Glomerular endothelial cell (primary cell): ENCODE measurements around the gene DBNDD2. TPM values are rescaled to one million over a fixed set of nuclear protein-coding genes. Genes with fewer than 3 reads are reported as not detected.

ENCODE experiments used
- DNase-seq: peaks from one replicate; pipeline ENCODE4 v3.0.0-alpha.2; 2011; ENCODE audit warnings: low read depth, low spot score; ENCODE audit errors: extremely low read depth
- total RNA-seq: library from RNA; depleted of rRNA; stranded (reverse); fragments of >200 nt; gene quantifications from 2 replicates; pipeline ENCODE4 v1.2.3, GENCODE V29; 2015

DBNDD2 gene
- total RNA-seq, 1 donor from 2014 or later: 25.0 TPM

DNA sequence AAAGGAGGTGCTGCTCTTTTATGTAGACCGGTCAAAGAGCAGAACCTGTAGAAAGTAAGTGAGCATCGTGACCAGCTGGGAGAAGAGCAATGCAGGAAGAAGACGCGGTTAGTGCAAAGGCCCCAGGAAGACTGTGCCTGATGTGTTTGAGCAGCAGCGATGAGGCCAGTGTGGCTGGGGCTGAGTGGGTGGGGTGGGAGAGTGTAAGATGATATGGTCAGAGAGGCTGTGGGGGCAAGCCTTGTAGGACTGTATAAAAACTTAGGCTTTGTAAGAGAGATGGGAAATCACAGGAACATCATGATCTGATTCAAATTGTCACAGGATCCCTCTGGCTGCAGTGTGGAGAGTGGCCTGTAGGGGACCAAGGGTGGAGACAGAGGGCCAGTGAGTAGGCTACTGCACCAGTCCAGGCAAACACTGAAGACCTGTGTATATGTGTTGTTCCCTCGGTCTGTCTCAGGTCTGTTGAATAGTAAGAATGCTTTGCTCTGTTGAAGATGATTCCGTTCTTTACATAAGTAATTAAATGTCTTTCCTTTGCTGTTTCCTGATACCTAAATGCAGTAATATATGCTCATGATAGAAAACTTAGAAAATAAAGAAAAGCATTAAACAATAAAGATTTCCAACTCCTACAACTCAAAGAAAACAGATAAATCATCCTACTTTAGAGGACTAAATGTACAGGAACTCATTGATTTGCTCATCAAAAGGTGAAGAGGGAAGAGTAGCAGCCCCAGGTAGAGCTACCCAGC, 37.9 kb downstream of the DBNDD2 start:
- DNase-seq: no peak

DNA sequence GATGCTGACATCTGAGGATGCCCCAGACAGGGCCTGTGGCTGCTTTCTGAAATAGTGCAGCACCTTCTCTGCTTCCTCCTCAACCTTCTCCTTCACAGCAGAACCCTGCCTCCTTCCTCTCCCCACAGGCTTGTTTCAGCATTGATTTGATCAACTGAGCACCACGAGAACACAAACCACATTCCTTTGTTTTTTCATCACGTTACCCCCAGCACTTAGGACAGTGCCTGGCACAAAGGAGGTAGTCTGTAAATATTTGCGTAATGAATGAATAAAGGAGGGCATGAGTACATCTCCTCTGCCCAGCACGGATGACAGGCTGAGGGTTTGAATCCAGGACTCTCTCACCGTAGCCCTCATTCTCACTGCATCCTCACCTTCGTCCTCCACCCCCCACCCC, 40.2 kb downstream of the DBNDD2 start:
- no peak for DNase-seq

DNA sequence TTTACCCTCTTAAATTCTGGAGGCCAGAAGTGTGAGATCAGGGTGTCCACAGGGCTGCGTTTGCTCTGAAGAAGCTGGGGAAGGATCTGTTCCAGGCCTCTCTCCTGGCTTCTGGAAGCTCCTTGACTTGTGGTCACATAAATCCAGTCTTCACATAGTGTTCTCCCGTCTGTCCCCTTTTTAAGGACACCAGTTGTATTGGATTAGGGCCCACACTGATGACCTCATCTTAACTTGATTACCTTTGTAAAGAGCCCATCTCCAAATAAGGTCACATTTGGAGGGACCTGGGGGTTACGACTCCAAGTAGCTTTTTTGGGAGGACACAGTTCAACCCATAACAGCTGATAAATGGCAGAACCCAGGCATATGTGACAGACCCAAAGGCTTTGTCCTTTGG, 41.4 kb downstream of the DBNDD2 start:
- no peak for DNase-seq

DNA sequence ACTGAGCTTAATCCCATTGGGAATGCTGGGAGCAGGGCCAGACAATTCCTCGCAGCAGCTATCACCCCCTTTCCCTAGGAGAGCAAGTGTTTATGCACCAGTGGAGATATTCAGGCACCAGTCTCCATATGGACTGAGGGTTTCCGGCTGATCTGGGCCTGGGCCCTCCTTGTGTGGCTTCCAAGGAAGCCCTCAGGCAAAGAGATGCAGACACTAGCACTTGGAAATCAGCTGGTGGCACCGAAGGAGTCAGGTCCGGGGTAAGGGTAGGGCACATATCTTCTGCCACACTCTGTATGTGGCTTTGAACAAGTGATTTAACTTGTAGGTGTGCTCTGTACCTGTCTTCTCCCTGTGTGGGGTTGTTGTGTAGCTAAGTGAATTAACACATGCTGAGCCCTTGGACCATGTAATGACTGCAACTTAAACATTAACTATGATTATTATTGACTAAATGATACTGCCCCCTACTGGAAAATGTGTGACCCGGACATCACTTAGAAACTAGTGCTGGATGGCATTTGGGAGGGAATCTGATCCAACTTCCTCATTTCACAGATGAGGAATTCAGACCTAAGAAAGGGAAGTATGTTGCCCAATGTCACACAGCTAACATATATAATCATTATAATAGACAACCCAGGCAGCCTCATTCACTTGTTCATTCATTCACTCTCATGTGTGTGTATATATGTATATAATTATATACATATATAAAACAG, 42.2 kb downstream of the DBNDD2 start:
- DNase-seq: no peak

DNA sequence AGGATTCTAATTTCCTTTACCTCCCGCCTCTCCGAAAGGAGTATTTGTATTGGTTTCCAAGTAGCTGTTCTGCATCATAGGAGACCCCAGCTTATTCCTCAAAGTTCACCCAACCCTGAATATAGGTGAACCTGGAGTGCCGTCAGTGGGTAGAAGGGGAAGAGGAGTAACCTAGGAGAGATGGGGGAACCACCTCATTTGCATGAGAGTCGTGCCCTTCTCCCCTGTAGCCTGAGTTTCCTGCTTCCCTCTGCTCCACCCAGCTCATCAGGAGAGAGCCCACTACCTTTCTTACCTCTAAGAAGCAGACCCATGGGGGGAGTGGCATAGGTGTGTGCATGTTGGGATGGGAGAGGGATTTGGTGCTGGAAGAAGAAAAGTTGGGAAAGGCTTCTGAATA, 44.1 kb downstream of the DBNDD2 start:
- DNase-seq: no peak

DNA sequence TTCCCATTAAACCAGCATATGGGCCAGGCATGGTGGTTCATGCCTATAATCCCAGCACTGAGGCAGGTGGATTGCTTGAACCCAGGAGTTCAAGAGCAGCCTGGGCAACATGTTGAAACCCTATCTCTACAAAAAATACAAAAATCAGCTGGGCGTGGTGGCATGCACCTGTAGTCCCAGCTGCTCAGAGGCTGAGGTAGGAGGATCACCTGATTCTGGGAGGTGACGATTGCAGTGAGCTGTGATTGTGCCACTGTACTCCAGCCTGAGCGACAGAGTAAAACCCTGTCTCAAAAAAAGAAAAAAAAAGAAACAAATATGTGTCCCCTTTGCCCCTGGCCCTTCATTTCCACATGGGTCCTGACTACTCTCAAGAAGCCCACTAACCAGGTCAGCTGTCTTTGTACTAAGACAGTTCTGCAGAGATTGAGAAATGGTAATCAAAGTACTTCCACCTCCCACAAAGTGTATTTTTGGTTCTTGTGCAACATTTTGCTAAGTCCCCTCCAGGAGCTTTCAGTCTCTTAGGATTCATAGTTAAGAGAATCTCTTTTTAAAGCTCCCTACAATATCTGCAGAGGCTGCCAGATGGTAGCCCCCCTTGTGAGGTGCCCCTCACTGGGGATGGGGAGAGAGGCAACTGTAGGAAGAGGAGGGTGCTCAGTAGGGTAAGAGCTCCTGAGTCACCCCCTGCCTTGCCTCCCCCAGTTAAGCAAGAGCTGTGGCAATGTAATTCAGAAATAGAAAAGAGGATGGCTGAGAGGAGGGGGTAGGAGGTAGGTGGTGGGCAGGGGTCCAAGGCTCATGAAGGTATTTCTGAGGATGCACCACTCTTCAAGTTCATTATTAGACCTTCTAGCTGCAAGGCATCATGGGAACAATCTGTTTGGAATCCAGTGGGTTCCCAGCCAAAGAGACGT, 44.9 kb downstream of the DBNDD2 start:
- no peak for DNase-seq

DNA sequence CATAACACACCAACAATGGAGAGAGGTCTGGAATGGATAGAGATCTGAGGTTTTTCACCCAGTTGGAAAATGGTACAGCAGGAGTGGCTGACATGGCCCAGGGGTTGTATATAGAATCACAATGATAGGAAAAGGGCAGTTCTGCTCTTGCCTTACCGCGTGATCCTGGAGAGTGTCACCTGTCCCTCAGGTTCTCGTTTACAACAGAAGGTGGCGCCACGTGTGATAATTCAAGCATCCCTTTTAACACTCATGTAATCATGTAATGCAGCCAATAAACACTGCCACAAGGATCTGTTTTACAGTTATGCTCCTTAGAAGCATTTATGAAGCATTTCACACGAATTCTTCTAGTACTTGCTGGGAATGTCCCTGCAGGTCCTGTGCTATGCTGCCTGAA, 48.5 kb downstream of the DBNDD2 start:
- DNase-seq: no peak

DNA sequence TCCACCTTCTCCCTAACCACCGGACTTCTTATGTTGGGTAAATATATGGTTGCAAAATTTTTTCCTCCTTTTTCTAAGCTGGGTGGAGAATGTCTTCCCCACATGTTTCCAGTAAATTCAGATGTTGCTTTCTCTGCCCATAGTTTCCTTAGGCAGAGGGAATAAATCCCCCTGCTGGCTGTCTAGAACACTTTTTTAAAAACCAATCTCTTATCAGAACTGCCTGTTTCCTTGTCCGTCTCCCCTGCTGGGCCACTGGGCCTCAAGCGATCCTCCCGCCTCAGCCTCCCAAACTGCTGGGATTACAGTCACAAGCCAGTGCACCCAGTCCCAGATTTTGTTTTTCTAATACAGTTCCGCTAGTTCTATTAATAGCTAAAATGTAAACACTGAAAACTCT, 51.5 kb downstream of the DBNDD2 start:
- no peak for DNase-seq

Other genes starting within 250 kb of the DBNDD2 start
- not detected in 2 replicates for gene PI3, start 233.4 kb upstream of the DBNDD2 start, total RNA-seq
- gene SEMG1, start 201.3 kb upstream of the DBNDD2 start, total RNA-seq: not detected in 2 replicates
- gene SEMG2, start 186.9 kb upstream of the DBNDD2 start, total RNA-seq: not detected in 2 replicates
- not detected in 2 replicates for gene SLPI, start 153.7 kb upstream of the DBNDD2 start, total RNA-seq
- not detected in 2 replicates for gene RBPJL, start 101.4 kb upstream of the DBNDD2 start, total RNA-seq
- not detected in 2 replicates for gene MATN4, start 100.0 kb upstream of the DBNDD2 start, total RNA-seq
- 59.4 and 64.3 TPM in 2 replicates for gene SDC4, start 59.9 kb upstream of the DBNDD2 start, total RNA-seq
- gene SYS1, start 45.1 kb upstream of the DBNDD2 start, total RNA-seq: 19.2 and 31.1 TPM in 2 replicates
- not detected in 2 replicates for gene TP53TG5, start 30.0 kb upstream of the DBNDD2 start, total RNA-seq
- gene PIGT, start 7.9 kb downstream of the DBNDD2 start, total RNA-seq: 91.1 and 130 TPM in 2 replicates
- 0.44 TPM in 1 of 2 replicates, not detected in the other for gene WFDC2, start 61.5 kb downstream of the DBNDD2 start, total RNA-seq
- not detected in 2 replicates for gene SPINT3, start 107.3 kb downstream of the DBNDD2 start, total RNA-seq
- not detected in 2 replicates for gene WFDC6, start 131.2 kb downstream of the DBNDD2 start, total RNA-seq
- gene EPPIN, start 139.1 kb downstream of the DBNDD2 start, total RNA-seq: not detected in 2 replicates
- not detected in 2 replicates for gene WFDC8, start 171.0 kb downstream of the DBNDD2 start, total RNA-seq
- gene WFDC10A, start 221.4 kb downstream of the DBNDD2 start, total RNA-seq: not detected in 2 replicates
- gene WFDC9, start 223.0 kb downstream of the DBNDD2 start, total RNA-seq: not detected in 2 replicates